Measurements from ENCODE around the gene ADAT2.
A peak's percentile ranks its signal among the peaks of the same experiment; 100 is the strongest.

Gene ADAT2

DNA sequence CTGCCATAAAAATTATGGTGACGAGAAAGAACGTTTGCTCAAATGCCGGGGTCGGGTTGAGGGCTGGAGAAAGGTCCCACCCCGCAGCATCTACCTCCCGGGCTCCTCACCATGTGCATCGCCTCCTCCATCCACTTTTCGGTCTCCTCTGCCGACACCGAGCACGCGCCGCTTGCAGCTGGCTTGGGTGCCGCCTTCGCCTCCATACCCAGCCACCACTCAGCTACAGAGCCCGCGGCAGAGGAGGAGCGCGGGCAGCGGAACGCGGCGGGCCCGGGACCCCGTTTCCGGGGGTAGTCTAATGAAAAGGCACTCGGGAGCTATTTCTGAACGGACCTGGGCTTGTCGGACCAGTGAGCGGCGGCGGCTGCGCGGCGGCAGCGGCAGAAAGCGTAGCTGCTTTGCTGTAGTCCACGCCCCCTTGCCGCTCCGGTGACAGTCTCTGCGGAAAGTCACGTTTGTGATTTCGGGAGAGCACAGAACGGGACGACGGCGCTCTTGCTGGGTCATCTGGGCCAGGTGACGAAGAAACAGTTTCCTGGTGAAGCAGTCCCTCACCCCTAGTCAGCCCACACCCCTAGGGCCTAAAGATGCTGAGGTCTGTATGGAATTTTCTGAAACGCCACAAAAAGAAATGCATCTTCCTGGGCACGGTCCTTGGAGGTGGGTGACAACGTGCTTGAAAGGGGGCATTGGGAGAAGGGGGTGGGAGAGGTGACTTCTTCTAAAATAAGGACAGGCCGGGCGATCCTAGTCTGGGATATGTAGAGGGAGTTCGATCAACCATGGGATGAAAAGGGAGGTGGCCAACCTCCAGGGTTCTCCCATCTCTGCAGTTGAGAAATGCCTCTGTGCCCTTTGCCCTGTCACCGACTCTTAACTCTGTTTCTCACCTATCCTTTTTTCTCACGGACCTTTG lies at the start of gene ADAT2, which contains the start of gene PEX3:
TSS of gene ADAT2 (minus strand) at position 243 of the 919 bp plus-strand sequence. CDS start at position 206, 37 bp downstream.
TSS of gene PEX3 (plus strand) at position 353 of the 919 bp plus-strand sequence. CDS start at position 591, 238 bp downstream.
- Histone ChIP-seq H3K4me1 (ENCODE audit: insufficient read depth, insufficient read length) (no peaks in the 10 kb centered on the region), H3K36me3 (ENCODE audit: insufficient read depth, insufficient read length, low read length) (no peaks in the 10 kb centered on the region), H3K9me3 (ENCODE audit: insufficient read depth, low read length) (no peaks in the 10 kb centered on the region), H3K9ac (ENCODE audit: insufficient read length, low read depth) (peak within 1 kb of the TSS; percentile 87), H3K4me3 (ENCODE audit: insufficient read length, low read depth) (peak within 1 kb of the TSS; percentile 72), H3K27me3 (ENCODE audit: insufficient read depth, insufficient read length) (no peaks in the 10 kb centered on the region)
- no peak for TF ChIP-seq YY1 (IDR thresholded peaks at IDR 0.05; ENCODE audit: insufficient read depth, insufficient read length)
- no peak for TF ChIP-seq ZNF274 (IDR thresholded peaks at IDR 0.05; ENCODE audit: low read depth, low read length)
- TF ChIP-seq SUZ12 (IDR thresholded peaks at IDR 0.05; ENCODE audit: extremely low read depth, insufficient read depth, insufficient read length), result no peak
- peak; percentile 84 for DNase-seq (ENCODE audit: low read depth, low spot score)

DNA sequence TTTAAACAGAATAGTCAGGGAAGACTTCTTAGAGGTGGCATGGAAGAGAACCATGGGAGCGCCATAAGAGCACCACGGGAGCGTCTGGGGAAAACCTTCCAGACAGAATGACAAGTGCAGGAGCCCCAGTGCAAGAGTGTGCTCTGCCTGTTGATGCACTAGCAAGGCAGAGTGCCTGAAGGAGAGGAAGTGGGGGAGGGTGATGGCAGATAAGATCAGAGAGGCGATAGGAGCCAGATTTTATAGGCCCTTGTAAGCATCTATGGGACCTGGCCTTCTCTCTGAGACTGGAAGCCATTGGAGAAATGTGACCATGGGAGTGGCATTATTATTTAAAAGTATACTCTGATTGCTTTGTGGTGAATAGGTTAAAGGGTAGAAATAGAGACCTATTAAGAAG lies 47.9 kb upstream of the ADAT2 start:
- H3K4me1 ChIP-seq (ENCODE audit: insufficient read depth, insufficient read length), result no peaks in the 10 kb centered on the region
- no peak for DNase-seq (ENCODE audit: low read depth, low spot score)
- no peaks in the 10 kb centered on the region for H3K9me3 ChIP-seq (ENCODE audit: insufficient read depth, low read length)
- no peak overlapping the region for H3K9ac ChIP-seq (ENCODE audit: insufficient read length, low read depth)
- no peak for TF ChIP-seq SUZ12 (IDR thresholded peaks at IDR 0.05; ENCODE audit: extremely low read depth, insufficient read depth, insufficient read length)
- TF ChIP-seq ZNF274 (IDR thresholded peaks at IDR 0.05; ENCODE audit: low read depth, low read length), result no peak
- no peak for TF ChIP-seq YY1 (IDR thresholded peaks at IDR 0.05; ENCODE audit: insufficient read depth, insufficient read length)
- peaks cover 54% of the 10 kb centered on the region for H3K36me3 ChIP-seq (ENCODE audit: insufficient read depth, insufficient read length, low read length)
- H3K27me3 ChIP-seq (ENCODE audit: insufficient read depth, insufficient read length), result no peaks in the 10 kb centered on the region
- no peak overlapping the region for H3K4me3 ChIP-seq (ENCODE audit: insufficient read length, low read depth)

DNA sequence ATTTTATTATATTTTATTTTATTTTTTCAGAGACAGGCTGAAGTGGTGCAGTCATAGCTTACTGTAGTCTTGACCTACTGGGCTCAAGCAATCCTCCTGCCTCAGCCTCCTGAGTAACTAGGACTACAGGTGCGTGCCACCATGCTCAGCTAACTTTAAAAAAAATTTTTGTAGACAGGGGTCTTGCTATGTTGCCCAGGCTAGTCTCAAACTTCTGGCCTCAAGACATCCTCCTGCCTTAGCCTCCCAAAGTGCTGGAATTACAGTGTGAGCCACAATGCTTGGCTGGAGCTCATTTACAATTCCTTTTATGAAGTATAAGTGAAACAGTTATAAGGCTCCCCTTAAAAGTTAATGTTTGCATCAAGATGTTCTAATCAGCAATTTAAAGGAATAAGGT lies 46.5 kb upstream of the ADAT2 start:
- H3K9me3 ChIP-seq (ENCODE audit: insufficient read depth, low read length), result no peaks in the 10 kb centered on the region
- no peak for DNase-seq (ENCODE audit: low read depth, low spot score)
- H3K4me3 ChIP-seq (ENCODE audit: insufficient read length, low read depth), result no peak overlapping the region
- H3K36me3 ChIP-seq (ENCODE audit: insufficient read depth, insufficient read length, low read length), result peaks cover 43% of the 10 kb centered on the region
- no peak for TF ChIP-seq SUZ12 (IDR thresholded peaks at IDR 0.05; ENCODE audit: extremely low read depth, insufficient read depth, insufficient read length)
- TF ChIP-seq YY1 (IDR thresholded peaks at IDR 0.05; ENCODE audit: insufficient read depth, insufficient read length), result no peak
- TF ChIP-seq ZNF274 (IDR thresholded peaks at IDR 0.05; ENCODE audit: low read depth, low read length), result no peak
- H3K9ac ChIP-seq (ENCODE audit: insufficient read length, low read depth), result no peak overlapping the region
- no peaks in the 10 kb centered on the region for H3K27me3 ChIP-seq (ENCODE audit: insufficient read depth, insufficient read length)
- no peaks in the 10 kb centered on the region for H3K4me1 ChIP-seq (ENCODE audit: insufficient read depth, insufficient read length)

DNA sequence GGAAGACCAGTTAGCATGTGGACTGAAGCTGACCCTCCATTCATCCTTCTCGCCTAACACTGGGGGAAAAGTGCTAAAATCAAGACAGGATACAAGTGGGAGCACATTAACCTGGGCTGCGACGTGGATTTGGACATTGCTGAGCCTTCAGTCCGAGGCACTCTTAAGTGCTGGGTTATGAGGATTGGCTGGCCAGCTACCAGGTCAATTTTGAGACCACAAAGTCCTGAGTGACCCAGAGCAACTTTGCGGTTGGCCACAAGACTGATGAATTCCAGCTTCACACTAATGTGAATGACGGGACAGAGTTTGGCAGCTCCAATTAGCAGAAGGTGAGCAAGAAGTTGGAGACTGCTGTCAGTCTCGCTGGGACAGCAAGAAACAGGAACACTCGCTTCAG lies 40.3 kb upstream of the ADAT2 start:
- Histone ChIP-seq H3K4me3 (ENCODE audit: insufficient read length, low read depth) (no peak overlapping the region), H3K27me3 (ENCODE audit: insufficient read depth, insufficient read length) (no peaks in the 10 kb centered on the region), H3K9ac (ENCODE audit: insufficient read length, low read depth) (no peak overlapping the region), H3K36me3 (ENCODE audit: insufficient read depth, insufficient read length, low read length) (peaks cover 15% of the 10 kb centered on the region), H3K4me1 (ENCODE audit: insufficient read depth, insufficient read length) (no peaks in the 10 kb centered on the region), H3K9me3 (ENCODE audit: insufficient read depth, low read length) (no peaks in the 10 kb centered on the region)
- no peak for DNase-seq (ENCODE audit: low read depth, low spot score)
- no peak for TF ChIP-seq SUZ12 (IDR thresholded peaks at IDR 0.05; ENCODE audit: extremely low read depth, insufficient read depth, insufficient read length)
- no peak for TF ChIP-seq YY1 (IDR thresholded peaks at IDR 0.05; ENCODE audit: insufficient read depth, insufficient read length)
- no peak for TF ChIP-seq ZNF274 (IDR thresholded peaks at IDR 0.05; ENCODE audit: low read depth, low read length)

DNA sequence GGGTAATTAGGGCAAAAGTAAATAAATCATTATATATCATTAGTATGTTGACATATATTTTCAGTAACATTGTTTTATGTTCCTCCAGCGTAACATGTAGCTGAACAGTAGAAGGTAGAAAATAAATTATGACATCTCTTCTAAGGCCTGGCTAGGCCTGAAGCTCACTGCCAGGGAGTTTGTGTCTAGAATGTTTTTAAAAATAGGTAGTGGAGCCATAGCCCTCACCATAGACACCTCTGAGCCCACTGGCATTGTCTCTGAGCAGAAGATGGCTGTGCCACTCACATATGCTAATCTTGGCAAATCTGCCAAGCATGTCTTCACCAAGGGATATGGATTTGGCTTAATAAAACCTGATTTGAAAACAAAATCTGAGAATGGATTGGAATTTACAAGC lies 39.7 kb upstream of the ADAT2 start:
- Histone ChIP-seq H3K9ac (ENCODE audit: insufficient read length, low read depth) (no peak overlapping the region), H3K4me1 (ENCODE audit: insufficient read depth, insufficient read length) (no peaks in the 10 kb centered on the region), H3K9me3 (ENCODE audit: insufficient read depth, low read length) (no peaks in the 10 kb centered on the region), H3K4me3 (ENCODE audit: insufficient read length, low read depth) (no peak overlapping the region), H3K36me3 (ENCODE audit: insufficient read depth, insufficient read length, low read length) (peaks cover 10% of the 10 kb centered on the region), H3K27me3 (ENCODE audit: insufficient read depth, insufficient read length) (no peaks in the 10 kb centered on the region)
- no peak for TF ChIP-seq YY1 (IDR thresholded peaks at IDR 0.05; ENCODE audit: insufficient read depth, insufficient read length)
- no peak for TF ChIP-seq ZNF274 (IDR thresholded peaks at IDR 0.05; ENCODE audit: low read depth, low read length)
- no peak for TF ChIP-seq SUZ12 (IDR thresholded peaks at IDR 0.05; ENCODE audit: extremely low read depth, insufficient read depth, insufficient read length)
- DNase-seq (ENCODE audit: low read depth, low spot score), result no peak

GRCh38 chr6:143486752-143487151 lies 36.3 kb upstream of the ADAT2 start:
- H3K36me3 ChIP-seq (ENCODE audit: insufficient read depth, insufficient read length, low read length), result no peaks in the 10 kb centered on the region
- no peaks in the 10 kb centered on the region for H3K9me3 ChIP-seq (ENCODE audit: insufficient read depth, low read length)
- DNase-seq (ENCODE audit: low read depth, low spot score), result no peak
- no peaks in the 10 kb centered on the region for H3K4me1 ChIP-seq (ENCODE audit: insufficient read depth, insufficient read length)
- no peak overlapping the region for H3K4me3 ChIP-seq (ENCODE audit: insufficient read length, low read depth)
- H3K27me3 ChIP-seq (ENCODE audit: insufficient read depth, insufficient read length), result no peaks in the 10 kb centered on the region
- no peak overlapping the region for H3K9ac ChIP-seq (ENCODE audit: insufficient read length, low read depth)
- TF ChIP-seq SUZ12 (IDR thresholded peaks at IDR 0.05; ENCODE audit: extremely low read depth, insufficient read depth, insufficient read length), result no peak
- no peak for TF ChIP-seq YY1 (IDR thresholded peaks at IDR 0.05; ENCODE audit: insufficient read depth, insufficient read length)
- TF ChIP-seq ZNF274 (IDR thresholded peaks at IDR 0.05; ENCODE audit: low read depth, low read length), result no peak

GRCh38 chr6:143485967-143486366 lies 35.5 kb upstream of the ADAT2 start:
- no peaks in the 10 kb centered on the region for H3K36me3 ChIP-seq (ENCODE audit: insufficient read depth, insufficient read length, low read length)
- DNase-seq (ENCODE audit: low read depth, low spot score), result no peak
- TF ChIP-seq YY1 (IDR thresholded peaks at IDR 0.05; ENCODE audit: insufficient read depth, insufficient read length) (no peak), ZNF274 (IDR thresholded peaks at IDR 0.05; ENCODE audit: low read depth, low read length) (no peak), SUZ12 (IDR thresholded peaks at IDR 0.05; ENCODE audit: extremely low read depth, insufficient read depth, insufficient read length) (no peak)

More at GRCh38 chr6:143485967-143486366, 35.5 kb upstream of the ADAT2 start:
- Histone ChIP-seq H3K4me1 (ENCODE audit: insufficient read depth, insufficient read length) (no peaks in the 10 kb centered on the region), H3K9me3 (ENCODE audit: insufficient read depth, low read length) (no peaks in the 10 kb centered on the region), H3K27me3 (ENCODE audit: insufficient read depth, insufficient read length) (no peaks in the 10 kb centered on the region), H3K9ac (ENCODE audit: insufficient read length, low read depth) (no peak overlapping the region), H3K4me3 (ENCODE audit: insufficient read length, low read depth) (no peak overlapping the region)
